ENCODE results near the gene ARID1B. TPM values are rescaled to one million over a fixed set of nuclear protein-coding genes. Genes with fewer than 3 reads are reported as not detected.

The ARID1B gene
- total RNA-seq, 1 experiment from 2014 or later = 42.8 TPM

DNA sequence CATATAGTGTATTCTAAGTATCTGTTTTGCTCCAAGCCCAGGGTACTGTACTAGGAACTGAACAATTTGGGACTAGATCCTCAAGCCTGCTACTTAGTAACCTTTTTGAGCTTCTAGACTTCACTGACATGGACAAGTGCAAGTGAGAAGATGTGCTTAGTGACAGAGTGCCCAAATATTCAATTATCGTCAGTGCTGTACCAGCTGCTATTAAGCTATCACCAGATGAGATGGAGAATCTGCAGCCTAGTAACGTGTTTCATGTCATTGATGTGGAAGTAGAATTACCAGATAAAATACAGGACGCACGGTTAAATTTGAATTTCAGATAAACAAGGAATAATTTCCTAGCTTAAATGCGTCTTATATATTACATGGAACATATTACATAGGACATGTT lies 218.3 kb downstream of the ARID1B start:
- no peak overlapping the region for H3K27ac ChIP-seq
- no peak overlapping the region for H3K4me2 ChIP-seq
- peaks cover 19% of the 10 kb centered on the region; the same call in 1 of the 2 replicates for H3K79me2 ChIP-seq (ENCODE audit: low read depth)
- no peak overlapping the region for H3K4me3 ChIP-seq
- no peak for TF ChIP-seq EZH2 (IDR thresholded peaks at IDR 0.05; ENCODE audit: low read depth)
- TF ChIP-seq, protein P1, sequence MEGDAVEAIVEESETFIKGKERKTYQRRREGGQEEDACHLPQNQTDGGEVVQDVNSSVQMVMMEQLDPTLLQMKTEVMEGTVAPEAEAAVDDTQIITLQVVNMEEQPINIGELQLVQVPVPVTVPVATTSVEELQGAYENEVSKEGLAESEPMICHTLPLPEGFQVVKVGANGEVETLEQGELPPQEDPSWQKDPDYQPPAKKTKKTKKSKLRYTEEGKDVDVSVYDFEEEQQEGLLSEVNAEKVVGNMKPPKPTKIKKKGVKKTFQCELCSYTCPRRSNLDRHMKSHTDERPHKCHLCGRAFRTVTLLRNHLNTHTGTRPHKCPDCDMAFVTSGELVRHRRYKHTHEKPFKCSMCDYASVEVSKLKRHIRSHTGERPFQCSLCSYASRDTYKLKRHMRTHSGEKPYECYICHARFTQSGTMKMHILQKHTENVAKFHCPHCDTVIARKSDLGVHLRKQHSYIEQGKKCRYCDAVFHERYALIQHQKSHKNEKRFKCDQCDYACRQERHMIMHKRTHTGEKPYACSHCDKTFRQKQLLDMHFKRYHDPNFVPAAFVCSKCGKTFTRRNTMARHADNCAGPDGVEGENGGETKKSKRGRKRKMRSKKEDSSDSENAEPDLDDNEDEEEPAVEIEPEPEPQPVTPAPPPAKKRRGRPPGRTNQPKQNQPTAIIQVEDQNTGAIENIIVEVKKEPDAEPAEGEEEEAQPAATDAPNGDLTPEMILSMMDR (conservative IDR thresholded peaks at IDR 0.05) = no peak
- H3K9me2 ChIP-seq (ENCODE audit: insufficient read depth) = no peaks in the 10 kb centered on the region
- no peak for DNase-seq
- H3K27me3 ChIP-seq (ENCODE audit: insufficient read depth, low read depth) = no peaks in the 10 kb centered on the region
- no peaks in the 10 kb centered on the region for H3K4me1 ChIP-seq (replicated peaks; ENCODE audit: insufficient read depth)
- ChIA-PET CTCF (interaction anchor here (0.6 kb wide), 1 partner anchor 126 kb away, joined by 4 read pairs; no protein-coding TSS in a partner anchor), POLR2A (ENCODE audit: unreplicated experiment) (no interaction called here)
- no TSS peak for BruUV-seq (replicated peaks)
- H4K20me1 ChIP-seq (ENCODE audit: insufficient read depth) = peaks cover 6% of the 10 kb centered on the region; the same call in 1 of the 2 replicates
- no peaks in the 10 kb centered on the region for H3K36me3 ChIP-seq (ENCODE audit: low read depth)
- intact Hi-C loops (cut with micrococcal nuclease; ENCODE audit: unreplicated experiment) = no loop called here
- no peaks in the 10 kb centered on the region for H3K9me3 ChIP-seq (ENCODE audit: insufficient read depth, low read depth)
- no peaks in the 10 kb centered on the region for H3F3A ChIP-seq (ENCODE audit: insufficient read depth, low read depth)
- H2AFZ ChIP-seq = no peak overlapping the region

GRCh38 chr6:156996265-156996664 lies 219.1 kb downstream of the ARID1B start:
- CTCF ChIA-PET = no interaction called here
- TF ChIP-seq, protein P1 (conservative IDR thresholded peaks at IDR 0.05) = no peak
- no peak for TF ChIP-seq EZH2 (IDR thresholded peaks at IDR 0.05; ENCODE audit: low read depth)
- POLR2A ChIA-PET (ENCODE audit: unreplicated experiment) = no interaction called here
- intact Hi-C loops (cut with micrococcal nuclease; ENCODE audit: unreplicated experiment) = no loop called here
- peaks cover 6% of the 10 kb centered on the region; the same call in 1 of the 2 replicates for H4K20me1 ChIP-seq (ENCODE audit: insufficient read depth)
- no peaks in the 10 kb centered on the region for H3K27me3 ChIP-seq (ENCODE audit: insufficient read depth, low read depth)
- H3K9me3 ChIP-seq (ENCODE audit: insufficient read depth, low read depth) = no peaks in the 10 kb centered on the region
- H3K4me2 ChIP-seq = no peak overlapping the region
- no peak overlapping the region for H3K27ac ChIP-seq
- no TSS peak for BruUV-seq (replicated peaks)
- H3F3A ChIP-seq (ENCODE audit: insufficient read depth, low read depth) = no peaks in the 10 kb centered on the region
- no peak for DNase-seq
- H3K36me3 ChIP-seq (ENCODE audit: low read depth) = no peaks in the 10 kb centered on the region
- H3K4me3 ChIP-seq = no peak overlapping the region
- H3K79me2 ChIP-seq (ENCODE audit: low read depth) = peaks cover 18% of the 10 kb centered on the region; the same call in 1 of the 2 replicates
- H3K4me1 ChIP-seq (replicated peaks; ENCODE audit: insufficient read depth) = no peaks in the 10 kb centered on the region
- H2AFZ ChIP-seq = no peak overlapping the region
- no peaks in the 10 kb centered on the region for H3K9me2 ChIP-seq (ENCODE audit: insufficient read depth)

DNA sequence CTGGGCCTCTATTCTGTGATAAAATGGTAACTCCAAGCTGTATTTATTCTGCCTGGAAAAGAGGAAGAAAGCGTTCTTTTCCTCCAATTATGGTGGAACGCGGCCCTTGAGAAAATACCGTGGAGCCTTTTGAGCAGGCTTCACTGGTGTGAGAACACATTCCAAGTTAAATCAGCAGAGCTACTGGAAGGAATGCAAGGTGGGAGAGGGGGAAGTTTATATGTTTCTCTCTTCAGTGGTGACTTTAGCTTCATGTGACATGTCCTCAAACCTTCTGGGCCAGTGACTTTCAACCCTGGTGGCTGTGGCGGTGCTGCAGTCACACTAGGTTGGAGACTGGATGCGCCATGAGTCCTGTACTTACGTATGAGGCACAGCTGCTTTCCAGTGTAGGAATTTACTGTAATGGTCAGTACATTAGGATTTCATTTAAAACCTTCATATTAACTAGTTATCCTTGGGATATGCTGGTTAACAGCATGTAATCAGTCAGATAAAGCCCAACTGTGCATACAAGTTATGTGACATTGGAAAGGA lies 221.7 kb downstream of the ARID1B start:
- no peaks in the 10 kb centered on the region for H3K36me3 ChIP-seq (ENCODE audit: low read depth)
- intact Hi-C loops (cut with micrococcal nuclease; ENCODE audit: unreplicated experiment) = no loop called here
- H3F3A ChIP-seq (ENCODE audit: insufficient read depth, low read depth) = no peaks in the 10 kb centered on the region
- H3K79me2 ChIP-seq (ENCODE audit: low read depth) = peaks cover 16% of the 10 kb centered on the region; the same call in 1 of the 2 replicates
- BruUV-seq (replicated peaks) = no TSS peak
- H3K4me3 ChIP-seq = no peak overlapping the region
- no peak overlapping the region for H3K4me2 ChIP-seq
- no peaks in the 10 kb centered on the region for H3K9me2 ChIP-seq (ENCODE audit: insufficient read depth)
- TF ChIP-seq, protein P1 (conservative IDR thresholded peaks at IDR 0.05) = no peak
- no peak for TF ChIP-seq EZH2 (IDR thresholded peaks at IDR 0.05; ENCODE audit: low read depth)
- no peak overlapping the region for H2AFZ ChIP-seq
- ChIA-PET CTCF (interaction anchor here (0.5 kb wide), 1 partner anchor 12 kb away, joined by 4 read pairs; no protein-coding TSS in a partner anchor), POLR2A (ENCODE audit: unreplicated experiment) (no interaction called here)
- DNase-seq = no peak
- H4K20me1 ChIP-seq (ENCODE audit: insufficient read depth) = peaks cover 6% of the 10 kb centered on the region; the same call in 1 of the 2 replicates
- no peaks in the 10 kb centered on the region for H3K9me3 ChIP-seq (ENCODE audit: insufficient read depth, low read depth)
- no peaks in the 10 kb centered on the region for H3K4me1 ChIP-seq (replicated peaks; ENCODE audit: insufficient read depth)
- no peaks in the 10 kb centered on the region for H3K27me3 ChIP-seq (ENCODE audit: insufficient read depth, low read depth)
- no peak overlapping the region for H3K27ac ChIP-seq

All from PC-9 (cell line).